SIG-M5 treated with dmso at 0.1 percent for 504 hours (cell line): ENCODE results near the gene OSTM1.
A peak's percentile ranks its signal among the peaks of the same experiment; 100 is the strongest.

Experiments used
- DNase-seq: peaks from one replicate; lab custom pipeline; 2025; ENCODE audit not compliant: unreplicated experiment; lab: John Stamatoyannopoulos, UW

Gene OSTM1

DNA sequence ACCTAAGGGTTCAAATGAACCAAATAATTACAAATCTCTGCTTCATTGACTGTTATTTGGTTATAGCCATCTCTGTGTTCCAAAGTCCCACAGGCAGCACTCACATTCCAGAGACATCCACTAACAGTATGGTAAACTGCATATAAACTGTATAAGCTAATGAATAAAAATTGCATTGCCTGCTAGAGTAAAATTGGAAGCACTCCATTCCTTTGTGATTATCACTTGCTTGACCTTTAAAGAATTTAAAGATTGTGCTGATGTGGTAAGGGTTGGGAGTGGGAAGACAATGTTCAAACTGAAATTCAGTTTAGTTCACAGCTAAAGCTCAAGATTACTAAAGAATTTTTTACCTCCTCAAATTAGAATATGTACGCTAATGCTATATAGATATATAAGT is 31.0 kb upstream of the OSTM1 start:
- no peak for DNase-seq

DNA sequence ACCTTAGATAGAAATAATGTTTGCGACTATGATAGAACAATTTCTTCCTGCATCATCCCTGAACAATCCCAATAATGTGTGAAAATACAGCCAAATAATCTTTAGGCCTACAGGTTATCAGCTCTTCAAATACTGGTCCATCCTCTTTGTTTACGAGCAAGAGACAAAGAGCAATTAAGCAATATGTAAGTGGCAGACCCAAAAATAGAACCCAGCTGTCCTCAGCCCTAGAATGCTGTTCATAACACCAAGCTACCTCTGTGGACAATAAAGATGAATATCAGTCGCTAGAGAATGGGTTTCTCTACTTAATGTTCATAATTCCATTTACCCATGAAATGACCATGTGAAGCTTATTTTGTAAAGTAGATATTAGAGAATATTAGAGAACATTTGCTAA is 28.4 kb upstream of the OSTM1 start:
- peak; percentile 2 for DNase-seq

DNA sequence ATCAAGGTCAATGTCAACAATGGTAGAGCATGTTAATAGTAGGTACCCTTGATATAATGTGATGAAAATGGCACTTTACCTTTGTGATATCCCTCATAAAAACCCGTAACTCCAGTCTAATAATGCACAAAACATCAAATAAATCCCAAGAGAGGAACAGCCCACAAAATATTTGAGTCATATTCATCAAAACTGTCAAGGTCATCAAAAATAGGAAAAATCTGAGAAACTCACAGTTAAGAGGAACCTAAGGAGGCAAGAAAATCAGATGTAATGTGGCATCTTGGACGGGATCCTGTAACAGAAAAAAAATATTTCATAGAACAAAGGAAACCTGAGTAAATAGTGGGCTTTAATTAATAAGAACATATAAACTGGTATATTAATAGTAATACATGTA is 25.5 kb upstream of the OSTM1 start:
- DNase-seq = no peak

DNA sequence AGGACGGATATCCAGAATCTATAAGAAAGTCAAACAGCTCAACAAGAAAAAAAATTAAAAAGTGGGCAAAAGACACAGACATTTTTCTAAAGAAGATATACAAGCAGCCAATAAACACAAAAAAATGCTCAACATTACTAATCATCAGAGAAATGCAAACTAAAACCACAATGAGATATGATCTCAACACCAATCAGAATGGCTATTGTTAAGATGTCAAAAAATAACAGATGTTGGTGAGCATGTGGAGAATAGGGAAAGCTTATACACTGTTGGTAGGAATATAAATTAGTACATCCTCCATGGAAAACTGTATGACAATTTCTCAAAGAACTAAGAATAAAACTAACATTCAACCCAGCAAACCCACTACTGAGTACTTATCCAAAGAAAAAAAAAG is 23.3 kb upstream of the OSTM1 start:
- DNase-seq = no peak

DNA sequence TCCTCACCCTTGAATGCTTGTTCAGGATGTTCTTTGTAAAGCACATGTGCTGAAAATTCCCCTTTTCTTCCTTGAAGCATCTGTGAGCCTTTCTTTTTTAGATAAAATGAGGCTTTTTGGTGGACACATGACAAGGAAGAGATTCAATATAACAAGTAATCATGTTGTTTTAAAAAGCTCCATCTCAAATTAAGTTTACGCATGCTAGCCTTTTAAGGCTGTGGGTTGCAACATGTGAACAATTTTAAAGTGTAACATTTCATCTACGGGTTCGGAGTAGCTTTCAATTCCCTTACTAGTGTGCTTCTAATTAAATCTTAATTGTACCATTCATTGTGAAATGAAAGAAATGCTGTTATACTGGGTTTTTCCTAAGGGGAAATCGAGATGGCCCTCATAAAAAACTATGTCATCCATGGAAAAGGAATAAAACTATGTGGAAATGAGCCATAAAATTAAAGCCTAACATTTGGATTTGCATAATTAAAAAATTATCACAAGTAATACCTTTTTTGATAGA is 19.3 kb upstream of the OSTM1 start:
- no peak for DNase-seq

DNA sequence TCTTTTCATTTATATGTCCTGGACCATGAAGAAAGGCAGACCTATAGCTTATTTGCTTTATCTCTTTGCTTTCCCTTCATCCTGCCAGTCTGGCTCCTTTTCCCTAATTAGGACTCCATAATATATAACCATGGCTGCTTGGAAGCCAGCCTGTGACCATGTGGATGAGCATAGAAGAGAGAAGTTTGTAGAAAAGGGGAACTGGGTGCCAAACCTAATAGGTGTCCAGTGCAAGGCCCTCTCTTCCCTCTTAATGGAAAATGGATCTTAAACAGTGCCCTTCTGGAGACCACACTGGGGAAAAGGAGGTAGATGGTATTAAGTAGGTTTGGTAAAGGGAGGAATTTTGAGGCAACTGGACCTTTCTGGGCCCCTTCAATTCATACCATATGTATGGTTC is 16.7 kb upstream of the OSTM1 start:
- peak; percentile 2 for DNase-seq

DNA sequence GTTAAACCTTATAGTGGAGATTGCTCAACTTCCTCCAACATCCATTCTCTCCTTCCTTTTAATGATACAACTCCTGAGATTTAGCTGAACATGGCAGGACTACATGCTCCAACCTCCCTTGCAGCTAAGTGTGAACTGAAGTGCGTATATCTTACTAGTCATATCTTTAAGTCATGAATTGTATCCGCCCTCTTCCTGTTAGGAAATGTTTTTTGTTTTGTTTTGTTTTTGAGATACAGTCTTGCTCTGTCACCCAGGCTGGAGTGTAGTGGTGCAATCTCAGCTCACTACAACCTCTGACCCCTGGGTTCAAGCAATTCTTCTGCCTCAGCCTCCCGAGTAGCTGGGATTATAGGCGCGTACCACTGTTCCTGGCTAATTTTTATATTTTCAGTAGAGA is 8.8 kb upstream of the OSTM1 start:
- no peak for DNase-seq

DNA sequence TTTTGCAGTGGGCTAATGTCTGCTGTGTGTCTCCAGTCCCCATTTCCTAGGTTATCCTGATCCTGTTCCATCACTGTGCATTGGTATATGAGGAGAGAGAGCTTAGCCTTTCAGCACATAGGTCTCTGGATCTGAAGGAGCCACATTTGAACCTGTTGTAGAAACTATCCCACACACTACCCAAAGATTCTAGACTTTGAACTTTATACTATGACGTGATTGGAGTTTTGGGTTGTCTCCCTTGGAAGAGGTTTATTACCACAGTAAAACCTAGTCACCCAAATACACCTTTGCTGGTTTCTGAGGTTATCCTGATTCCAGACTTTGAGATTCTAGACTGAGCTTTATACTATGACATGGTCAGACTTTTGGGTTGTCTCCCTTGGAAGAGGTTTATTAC is 8.0 kb upstream of the OSTM1 start:
- no peak for DNase-seq

DNA sequence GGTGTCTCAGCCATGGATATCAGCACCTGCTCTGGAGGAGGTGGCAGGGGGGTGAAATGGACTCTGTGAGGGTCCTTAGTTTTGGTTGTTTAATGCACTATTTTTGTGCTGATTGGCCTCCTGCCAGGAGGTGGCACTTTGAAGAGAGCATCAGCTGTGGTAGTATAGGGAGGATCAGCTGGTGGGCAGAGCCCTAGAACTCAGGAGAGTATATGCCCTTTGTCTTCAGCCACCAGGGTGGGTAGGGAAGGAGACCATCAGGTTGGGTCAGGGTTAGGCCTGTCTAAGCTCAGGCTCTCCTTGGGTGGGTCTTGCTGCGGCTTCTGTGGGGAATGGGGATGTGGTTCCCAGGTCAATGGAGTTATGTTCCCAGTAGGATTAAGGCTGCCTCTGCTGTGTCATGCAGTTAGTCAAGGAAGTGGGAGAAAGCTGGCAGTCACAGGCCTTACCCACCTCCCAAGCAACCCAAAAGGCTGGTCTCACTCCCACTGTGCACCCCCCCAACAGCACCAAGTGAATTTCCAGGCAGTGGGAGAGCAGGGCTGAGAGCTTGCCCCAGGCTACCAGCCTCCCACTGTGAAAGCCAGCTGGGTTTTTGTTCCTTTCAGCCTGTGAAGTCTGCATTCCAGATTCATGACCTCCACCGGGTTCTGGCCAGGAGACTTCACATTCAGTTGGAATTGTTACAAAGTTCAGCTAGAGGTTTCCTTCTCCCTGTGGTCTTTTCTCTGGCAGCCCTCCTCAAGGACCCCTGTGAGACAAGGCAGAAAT is 5.7 kb upstream of the OSTM1 start:
- DNase-seq = no peak

DNA sequence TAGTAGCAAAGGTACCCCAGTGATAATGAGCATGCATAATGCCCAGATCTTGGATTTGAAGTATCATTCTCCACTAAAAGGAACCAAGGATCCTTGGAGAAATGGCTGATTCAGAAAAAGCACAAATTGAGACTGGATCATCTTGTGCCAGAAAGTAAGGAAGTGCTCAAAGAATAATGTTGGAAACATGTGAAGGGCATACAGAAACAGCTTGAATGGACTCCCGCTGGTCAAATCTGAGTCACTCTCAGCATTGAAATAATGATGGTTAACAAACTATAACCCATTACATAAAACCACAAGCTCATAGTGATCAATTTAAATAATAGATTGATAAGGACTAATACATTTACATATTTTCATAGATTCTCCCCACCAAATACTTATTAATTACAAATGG is 3.6 kb upstream of the OSTM1 start:
- no peak for DNase-seq

DNA sequence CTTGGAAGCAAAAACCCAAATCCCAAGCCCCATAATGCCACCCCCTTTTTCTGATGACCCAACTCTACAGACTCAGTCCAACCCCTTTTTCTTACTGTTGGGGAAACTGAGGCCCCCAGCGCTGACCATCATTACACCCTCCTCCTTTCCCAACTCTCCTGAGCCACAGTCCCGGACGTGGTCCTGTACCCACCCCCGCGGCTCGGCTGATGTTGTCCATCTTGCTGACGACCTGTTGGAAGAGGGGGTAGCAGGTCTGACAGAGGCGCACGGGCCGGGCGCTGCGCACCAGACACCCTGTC is 533 bp downstream of the OSTM1 start:
- DNase-seq = no peak

DNA sequence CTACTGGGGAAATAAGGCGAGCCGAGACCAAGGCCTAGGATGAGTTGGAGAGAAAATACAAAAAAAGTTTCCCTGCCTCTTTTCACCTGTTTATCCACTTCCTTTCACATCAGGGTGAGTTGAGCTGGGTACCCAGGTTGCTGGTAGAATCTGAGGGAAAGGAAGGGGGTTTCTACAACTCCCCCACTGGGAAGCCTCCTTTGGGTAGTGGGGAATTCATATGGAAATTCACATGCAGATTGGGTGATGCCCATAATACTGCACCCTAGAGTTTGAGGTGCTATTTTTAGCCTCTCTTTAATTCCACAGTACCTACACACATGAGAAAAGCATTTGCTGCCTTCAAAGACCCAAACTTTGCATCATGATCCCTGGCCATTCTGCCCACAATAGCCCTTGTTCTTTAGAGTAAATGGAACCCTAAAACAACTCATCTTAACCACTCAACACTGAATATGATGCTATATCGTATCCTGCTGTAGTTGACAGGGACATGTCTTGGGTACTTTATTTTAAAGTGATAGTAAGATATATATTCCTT is 2.7 kb downstream of the OSTM1 start:
- DNase-seq = no peak

DNA sequence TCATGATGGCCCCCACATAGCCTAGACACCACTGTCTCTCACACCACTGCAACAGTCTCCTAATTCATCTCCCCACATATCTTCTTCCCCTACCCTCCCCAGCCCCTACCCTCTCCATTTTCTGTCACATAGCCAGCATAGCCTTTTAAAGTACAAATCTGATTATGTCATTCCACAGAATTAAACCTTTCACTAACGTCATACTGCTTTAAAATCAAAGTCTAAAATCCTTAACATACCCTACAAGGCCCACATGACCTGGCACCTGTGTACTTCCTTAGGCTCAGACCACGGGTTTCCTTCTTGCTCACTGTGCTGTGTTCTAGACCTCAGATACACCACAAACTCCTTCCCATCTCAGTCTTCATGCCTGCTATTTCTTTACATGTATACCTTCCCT is 5.9 kb downstream of the OSTM1 start:
- no peak for DNase-seq

DNA sequence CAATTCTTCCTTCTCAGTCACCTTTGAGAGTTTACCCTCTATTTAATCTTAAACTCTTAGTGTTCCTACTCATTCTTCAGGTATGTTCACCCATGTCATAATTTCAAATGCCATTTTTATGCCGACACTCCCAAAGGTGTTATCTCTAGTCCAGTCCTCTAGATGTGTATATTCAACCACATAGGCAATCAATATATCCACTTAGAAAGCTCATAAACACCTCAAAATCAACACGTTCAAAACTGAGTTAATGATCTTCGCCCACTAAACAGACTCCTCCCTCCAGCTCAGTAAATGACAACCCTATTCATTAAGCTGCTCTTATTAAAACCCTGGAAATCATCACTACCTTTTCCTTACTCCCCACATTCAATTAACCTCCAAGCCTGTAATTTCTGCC is 6.4 kb downstream of the OSTM1 start:
- DNase-seq = no peak

DNA sequence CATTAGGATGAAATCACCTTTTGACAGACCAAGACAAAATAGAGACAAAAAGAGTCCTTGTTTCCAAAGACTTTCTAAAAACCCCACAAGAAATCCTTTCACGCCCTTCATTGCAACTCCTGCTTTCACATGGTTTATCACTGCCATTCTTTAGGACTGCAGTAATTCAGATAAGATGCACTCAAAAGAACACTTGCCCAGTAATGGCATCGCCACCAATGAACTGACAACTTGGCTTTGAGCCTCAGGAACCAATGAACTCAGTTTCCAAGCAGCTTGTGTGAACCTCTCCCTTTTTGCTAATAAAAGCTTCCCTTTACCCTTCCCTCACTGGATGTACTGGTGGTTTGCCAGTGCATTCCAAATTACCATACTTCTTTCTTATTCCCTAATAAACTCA is 21.8 kb downstream of the OSTM1 start:
- no peak for DNase-seq

DNA sequence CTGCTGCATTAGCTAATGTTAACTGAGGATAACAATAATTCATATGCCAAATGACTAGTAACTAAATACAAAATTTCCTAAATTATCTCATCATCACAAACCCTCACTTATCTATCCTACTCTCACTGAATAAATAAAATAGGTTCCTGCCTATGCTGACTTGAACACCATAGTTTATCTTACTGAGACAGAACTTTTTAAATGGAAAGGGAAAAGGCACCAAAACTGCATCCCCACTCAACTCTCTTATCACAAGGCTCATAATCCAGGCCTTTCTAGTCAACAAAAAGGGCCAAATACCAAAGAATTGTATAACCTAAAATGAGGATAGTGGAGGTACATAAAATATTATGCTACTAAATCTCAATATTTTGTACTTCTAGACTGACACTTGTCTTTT is 23.1 kb downstream of the OSTM1 start:
- no peak for DNase-seq

DNA sequence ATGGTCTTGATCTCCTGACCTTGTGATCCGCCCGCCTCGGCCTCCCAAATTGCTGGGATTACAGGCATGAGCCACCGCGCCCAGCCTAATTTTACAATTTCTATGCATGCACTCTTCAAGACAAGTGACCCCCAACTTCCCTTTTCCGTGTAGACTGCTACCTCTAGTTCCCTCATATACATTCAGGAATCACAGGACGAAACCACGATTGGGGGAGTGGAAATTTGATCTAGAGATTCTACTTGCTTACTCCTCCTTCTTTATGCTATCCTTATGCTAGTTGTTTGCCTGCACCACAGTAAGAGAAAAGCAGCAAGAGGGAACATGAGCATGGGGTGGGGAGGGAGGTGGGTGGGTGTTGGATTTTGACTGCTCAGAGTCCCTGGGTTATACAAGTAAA is 34.9 kb downstream of the OSTM1 start:
- no peak for DNase-seq

DNA sequence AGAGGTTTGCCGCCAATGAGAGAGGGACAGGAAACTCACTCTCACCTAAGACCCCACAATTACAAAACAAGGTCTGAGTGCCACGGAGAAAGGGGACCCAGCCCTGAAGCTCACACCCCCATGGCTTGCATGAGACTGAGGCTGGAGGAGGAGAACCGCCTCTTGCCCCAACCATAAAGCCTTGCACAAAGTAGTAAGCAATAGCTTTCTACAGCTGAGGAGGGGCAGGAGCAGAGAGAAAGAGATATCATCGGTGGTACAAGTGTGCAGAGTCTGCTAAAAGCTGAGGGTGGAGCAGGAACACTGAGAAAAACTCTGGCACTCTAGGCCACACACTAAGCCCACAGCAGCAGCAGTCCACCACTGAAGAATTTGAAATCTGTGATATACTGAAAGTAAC is 37.7 kb downstream of the OSTM1 start:
- no peak for DNase-seq

DNA sequence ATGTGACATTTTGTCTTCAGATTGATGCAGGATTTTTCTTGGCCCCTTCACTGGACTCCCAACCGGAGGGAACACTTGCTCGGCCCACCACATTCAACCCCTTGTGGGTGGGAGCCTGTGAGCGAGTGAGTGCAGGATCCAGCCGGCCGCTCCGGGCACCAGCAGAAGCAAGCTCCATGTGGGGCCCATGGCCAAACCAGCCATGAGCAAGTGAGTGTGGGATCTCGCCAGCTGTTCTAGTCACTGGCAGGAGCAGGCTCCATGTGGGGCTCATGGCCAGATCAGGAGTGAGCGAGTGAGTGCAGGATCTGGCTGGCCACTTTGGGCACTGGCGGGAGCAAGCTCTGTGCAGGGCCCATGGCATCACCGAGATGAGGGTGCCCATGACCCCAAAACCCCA is 42.6 kb downstream of the OSTM1 start:
- DNase-seq = no peak

DNA sequence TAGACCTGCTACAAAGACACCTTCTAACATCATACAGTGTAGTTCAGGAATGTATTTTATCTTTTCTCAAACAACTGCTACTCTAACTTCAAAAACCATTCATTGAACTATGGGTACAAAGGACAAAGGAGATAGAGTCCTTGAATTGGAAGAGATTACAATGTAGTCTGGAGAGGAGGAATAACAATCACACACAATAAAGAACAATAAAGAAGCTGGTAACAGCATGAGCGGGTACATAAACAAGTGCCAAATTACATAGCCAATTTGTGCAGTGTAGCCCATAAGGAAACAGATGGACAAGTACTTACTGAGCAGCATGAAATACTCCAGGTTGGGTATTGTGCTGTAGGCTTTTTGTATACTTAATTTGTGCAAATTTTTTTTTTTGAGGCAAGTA is 44.3 kb downstream of the OSTM1 start:
- DNase-seq = no peak

DNA sequence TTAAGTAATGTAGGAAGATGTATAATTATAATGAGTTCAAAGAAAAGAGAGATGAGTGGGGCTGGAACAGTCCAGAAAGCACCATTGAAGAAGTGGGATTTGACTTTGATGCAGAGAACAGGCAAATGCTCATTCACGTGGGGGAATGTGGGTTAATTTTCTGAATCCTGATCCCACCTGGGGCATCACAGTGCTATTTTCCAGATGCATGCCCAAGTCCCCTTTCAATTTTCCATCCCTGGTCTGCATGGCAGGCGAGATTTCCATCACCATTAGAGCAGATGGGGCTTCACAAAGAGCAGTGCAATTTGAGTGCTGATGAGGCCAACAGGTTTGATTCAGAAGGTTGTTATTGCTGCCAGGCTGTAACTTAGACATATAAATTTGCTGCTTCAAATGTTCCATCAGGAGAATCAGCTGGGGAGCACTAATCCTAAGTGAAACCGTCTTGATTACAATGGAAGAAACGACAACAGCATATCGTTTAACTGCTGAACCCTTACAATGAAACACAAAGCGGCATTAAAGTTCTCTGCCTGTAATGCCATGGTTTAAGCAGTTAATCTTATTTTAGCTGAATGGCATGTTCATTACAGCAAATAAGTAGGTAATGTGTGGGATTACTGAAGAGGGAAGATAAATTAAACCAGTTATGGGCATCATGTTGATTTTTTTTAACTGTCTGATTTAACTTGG is 45.2 kb downstream of the OSTM1 start:
- no peak for DNase-seq

DNA sequence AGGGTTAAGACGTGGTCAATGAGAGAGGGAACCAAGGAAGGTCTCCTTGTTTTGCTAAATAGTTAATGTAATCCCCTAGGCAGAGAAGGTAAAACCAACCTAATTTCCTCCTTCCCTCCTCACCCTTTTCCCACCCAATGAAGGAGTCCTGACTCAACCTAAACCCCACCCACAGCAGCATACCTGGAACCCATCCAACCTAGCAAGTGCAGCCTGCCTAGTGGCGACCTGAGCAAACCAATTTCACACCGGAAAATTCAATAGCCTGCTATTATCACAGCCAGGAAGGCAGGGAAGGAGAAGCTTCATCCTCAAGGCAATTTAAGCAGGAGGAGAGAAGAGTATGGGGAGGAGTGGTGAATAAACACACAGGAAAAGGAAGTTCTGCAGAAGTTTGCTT is 46.9 kb downstream of the OSTM1 start:
- DNase-seq = no peak

DNA sequence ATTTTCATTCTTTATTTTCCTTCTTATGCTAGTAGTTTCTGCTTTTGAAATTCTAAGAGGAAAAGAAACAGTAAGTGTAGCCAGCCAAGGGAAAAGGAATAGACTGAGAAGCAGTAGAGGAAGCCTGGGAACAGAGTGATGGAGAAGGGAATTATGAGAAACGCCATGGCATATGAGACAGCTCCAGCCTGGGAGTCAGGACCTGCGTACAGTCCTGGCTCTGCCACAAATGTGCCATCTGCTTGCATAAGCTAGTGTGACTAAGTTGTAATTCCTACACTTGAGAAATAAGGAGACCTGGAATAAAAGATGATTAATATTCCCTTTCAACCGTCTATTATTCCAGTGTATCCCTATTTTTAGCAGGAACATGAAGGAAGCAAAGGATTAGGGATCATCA is 47.5 kb downstream of the OSTM1 start:
- DNase-seq = no peak
